GM13976 (cell line): Measurements from ENCODE around the gene TCF20.

Source experiments
- DNase-seq: peaks from one replicate; pipeline ENCODE4 v3.0.0; 2012; ENCODE audit warnings: low spot score
- in situ Hi-C: fragments of 300-500 bp; cut with MboI; formaldehyde crosslinking; loops from one replicate; pipeline ENCODE4 v1.12.0; 2022; ENCODE audit warnings: low sequenced_read_pairs, mixed read lengths, inconsistent platforms; ENCODE audit not compliant: unreplicated experiment
- TF ChIP-seq, protein P1 (sequence below): IDR thresholded peaks from 2 replicates; pipeline ENCODE4 v1.5.1; 2012; ENCODE audit warnings: borderline replicate concordance, mild to moderate bottlenecking; ENCODE audit not compliant: insufficient read depth; ENCODE audit errors: extremely low read depth, missing control alignments, control extremely low read depth

Gene TCF20

DNA sequence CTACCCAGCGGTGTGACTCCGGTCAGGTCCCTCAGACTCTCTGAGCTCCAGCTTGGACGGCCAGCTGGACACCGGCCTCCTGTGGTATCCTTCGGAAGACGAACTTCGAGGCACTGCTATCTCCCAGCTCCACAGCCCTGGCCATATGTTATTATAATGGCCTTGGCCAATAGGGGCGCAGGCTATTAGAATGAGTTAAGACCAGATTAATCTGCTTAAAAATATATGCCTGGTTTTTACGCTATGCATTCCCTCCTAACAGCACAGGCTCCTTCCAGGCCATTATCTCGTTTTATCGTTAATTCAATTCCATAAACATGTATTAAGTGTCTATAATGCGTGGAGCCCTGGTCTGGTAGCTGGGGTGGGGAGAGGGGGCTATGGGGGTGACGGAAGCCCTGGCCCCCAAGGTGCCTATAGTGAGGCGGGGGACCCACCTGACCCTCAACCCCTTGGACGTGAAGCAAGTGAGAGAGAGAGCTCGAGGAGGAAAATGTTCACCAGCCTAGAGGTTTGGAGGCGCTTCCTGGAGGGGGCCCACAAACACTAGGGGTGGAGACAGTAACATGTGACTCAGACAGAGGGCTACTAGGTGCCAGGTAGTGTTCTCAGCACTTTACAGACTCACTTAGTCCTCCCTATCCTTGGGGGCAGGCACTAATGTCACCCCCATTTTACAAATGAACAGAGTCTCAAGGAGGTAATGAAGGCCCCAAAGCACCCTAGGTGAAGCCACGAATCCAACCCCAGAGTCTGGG lies 37.5 kb upstream of the TCF20 start:
- no peak for DNase-seq
- TF ChIP-seq, protein P1, sequence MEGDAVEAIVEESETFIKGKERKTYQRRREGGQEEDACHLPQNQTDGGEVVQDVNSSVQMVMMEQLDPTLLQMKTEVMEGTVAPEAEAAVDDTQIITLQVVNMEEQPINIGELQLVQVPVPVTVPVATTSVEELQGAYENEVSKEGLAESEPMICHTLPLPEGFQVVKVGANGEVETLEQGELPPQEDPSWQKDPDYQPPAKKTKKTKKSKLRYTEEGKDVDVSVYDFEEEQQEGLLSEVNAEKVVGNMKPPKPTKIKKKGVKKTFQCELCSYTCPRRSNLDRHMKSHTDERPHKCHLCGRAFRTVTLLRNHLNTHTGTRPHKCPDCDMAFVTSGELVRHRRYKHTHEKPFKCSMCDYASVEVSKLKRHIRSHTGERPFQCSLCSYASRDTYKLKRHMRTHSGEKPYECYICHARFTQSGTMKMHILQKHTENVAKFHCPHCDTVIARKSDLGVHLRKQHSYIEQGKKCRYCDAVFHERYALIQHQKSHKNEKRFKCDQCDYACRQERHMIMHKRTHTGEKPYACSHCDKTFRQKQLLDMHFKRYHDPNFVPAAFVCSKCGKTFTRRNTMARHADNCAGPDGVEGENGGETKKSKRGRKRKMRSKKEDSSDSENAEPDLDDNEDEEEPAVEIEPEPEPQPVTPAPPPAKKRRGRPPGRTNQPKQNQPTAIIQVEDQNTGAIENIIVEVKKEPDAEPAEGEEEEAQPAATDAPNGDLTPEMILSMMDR: no peak

DNA sequence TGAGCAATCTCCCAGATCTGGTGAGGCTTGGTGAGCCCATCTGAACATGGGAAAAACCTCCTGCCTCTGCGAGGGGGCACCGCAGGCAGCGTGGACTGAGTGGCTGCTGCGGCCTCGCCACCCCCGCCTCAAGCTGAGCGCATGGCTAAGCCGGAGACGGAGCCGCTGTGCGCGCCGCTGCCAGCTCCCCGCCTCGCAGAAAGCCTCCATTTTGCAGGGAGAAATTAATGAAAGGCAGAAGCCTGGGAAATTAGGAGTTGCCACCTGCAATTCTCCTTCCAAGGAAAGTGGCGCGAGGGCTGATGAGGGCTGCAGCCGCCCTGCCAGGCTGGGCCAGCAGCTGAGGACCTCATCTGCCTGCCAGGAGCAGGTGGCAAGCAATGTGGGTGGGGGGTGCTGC lies 35.6 kb upstream of the TCF20 start:
- no peak for DNase-seq
- in situ Hi-C loops: no loop called here
- TF ChIP-seq, protein P1: no peak

More for the DNA sequence above, 37.5 kb upstream of the TCF20 start:
- in situ Hi-C loops: no loop called here

DNA sequence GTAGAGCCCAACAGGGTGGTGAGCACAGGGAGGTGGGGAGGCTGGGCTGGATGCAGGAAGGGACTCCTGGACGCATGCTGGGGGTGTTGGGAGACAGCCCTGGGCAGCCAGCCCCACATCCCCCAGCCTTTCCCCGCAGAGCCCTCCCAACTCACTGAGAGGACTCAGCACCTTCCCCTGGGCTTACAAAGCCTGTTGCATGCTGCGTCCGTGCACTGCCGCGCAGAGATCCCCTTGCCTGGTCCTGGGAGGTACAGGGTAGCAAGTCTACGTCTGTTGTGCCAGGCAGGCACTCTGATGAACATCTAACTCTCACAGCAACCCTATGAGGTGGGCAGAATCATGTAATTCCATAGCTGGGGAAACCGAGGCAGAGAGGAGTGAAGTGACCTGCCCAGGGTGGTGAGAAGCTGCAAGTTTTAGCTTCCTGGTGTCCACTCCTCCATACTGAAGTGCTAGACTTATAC lies 33.9 kb upstream of the TCF20 start:
- in situ Hi-C loops: no loop called here
- TF ChIP-seq, protein P1: no peak

DNA sequence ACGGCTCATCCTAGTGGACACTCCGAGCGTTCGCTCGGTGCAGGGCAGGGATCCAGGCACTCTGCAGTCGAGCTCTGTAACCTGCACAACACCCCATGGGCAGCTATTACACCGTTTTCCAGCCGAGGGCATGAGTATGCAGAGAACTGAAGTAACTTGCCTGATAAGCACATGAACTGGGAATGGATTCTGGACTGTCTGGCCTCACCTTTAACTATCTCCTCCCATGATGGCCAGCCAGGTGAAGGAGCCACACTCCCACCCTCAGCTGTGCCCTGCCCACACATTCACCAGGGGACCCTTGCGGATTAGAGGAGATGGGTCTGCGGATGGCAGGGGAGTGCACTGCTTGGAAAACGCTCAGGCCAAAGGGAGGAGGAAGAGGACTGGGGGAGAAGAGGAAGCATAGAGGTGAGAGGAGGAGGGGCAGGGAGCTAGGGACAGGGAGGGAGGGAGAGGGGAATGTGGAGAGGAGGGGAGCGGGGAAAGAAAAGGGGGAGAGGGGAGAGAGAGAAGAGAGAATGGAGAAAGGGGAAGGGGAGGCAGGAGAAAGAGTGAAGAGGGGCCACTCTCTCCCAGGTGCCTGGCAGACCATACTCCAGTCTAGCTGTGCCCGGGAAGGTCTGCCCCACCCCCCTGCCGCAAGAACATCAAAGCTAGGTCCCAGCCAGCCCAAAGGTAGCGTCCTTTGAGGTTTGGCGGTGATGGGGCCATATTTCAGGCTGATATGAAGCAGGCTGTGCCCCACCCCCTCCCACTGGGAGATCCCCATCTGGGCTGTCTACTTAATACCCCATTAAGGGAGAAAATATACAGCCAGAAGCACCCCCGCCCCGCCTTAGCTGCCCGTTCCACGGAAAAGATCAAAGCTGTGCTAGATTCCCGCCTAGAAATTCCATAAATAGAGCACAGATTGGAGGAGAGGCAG lies 33.2 kb upstream of the TCF20 start:
- in situ Hi-C loops: no loop called here
- no peak for DNase-seq
- TF ChIP-seq, protein P1: no peak

More for the DNA sequence above, 33.9 kb upstream of the TCF20 start:
- DNase-seq: no peak

DNA sequence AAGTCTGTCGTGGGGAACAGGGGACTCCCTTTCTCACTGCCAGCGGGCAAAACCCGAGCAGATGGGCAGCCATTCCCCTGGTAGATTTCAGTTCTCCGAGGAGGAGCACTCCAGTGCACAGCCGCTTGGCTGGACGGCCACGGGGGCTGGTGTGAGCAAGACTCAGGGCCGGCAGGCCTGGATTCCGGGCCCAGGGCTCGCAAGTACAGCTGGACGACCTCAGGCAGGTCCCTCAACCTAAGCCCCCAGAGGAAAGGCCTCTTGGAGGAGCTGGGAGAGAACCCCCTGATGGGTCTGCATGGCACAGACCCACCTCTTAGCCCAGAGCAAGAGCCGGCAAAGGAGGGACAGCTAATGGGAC lies 31.3 kb upstream of the TCF20 start:
- in situ Hi-C loops: no loop called here
- no peak for DNase-seq
- TF ChIP-seq, protein P1: no peak

DNA sequence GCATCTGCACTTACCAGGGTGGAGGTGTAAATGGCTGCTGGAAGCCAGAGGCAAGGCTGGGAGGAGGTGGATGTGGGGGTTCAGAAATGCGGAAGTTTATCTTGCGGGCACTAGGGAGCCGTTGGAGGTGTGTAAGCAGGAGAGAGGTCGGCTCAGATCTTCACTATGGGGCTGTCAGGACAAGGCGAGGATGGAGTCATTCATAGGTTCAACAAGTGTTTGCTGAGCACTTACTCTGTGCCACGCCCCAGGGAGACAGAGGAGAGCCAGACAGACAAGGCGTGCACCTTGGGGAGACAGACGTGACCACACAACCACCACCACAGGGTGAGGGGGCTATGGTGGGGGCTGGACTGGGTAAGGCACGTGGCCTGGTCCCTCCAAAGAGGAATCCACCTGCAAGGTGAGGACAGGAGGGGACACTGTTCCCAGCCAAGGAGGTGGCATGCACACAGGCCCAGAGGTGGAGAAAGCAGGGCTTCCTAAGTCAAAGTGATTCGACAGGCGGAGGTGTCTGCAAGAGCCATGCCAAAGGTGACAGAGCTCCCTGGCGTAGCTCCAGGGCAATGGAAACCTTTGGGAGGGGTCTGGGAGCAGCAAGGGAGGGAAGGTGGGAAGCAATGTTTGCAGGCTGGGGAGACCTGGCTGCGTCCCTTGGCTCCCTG lies 30.8 kb upstream of the TCF20 start:
- in situ Hi-C loops: no loop called here
- TF ChIP-seq, protein P1: no peak
- no peak for DNase-seq
